ENCODE measurements around the gene PES1. TPM values are rescaled to one million over a fixed set of nuclear protein-coding genes. Genes with fewer than 3 reads are reported as not detected.
"Not testable (repeated sequence)": the region's sequence is repeated elsewhere in the genome, so short reads cannot be mapped to it uniquely, and the experiment has no call there.

The PES1 gene
- total RNA-seq, 1 experiment from 2014 or later, result 110 TPM

- not testable (repeated sequence) for H3K27ac ChIP-seq (ENCODE audit: low read length); H2AFZ ChIP-seq (ENCODE audit: low read length); H3K79me2 ChIP-seq (ENCODE audit: low read length); H3K4me2 ChIP-seq (ENCODE audit: low read depth, low read length, poor library complexity, severe bottlenecking); H3K36me3 ChIP-seq (ENCODE audit: insufficient read depth, low read length); H3K4me1 ChIP-seq (ENCODE audit: low read length); H3K9me2 ChIP-seq (replicated peaks; ENCODE audit: insufficient read depth, low read length); H3K4me3 ChIP-seq (ENCODE audit: low read length); H3K9ac ChIP-seq (ENCODE audit: low read length); H3K9me3 ChIP-seq (ENCODE audit: low read length); H4K20me1 ChIP-seq (ENCODE audit: insufficient read depth, low read depth, low read length); H3K27me3 ChIP-seq (ENCODE audit: low read length); DNase-seq
Observed at GRCh38 chr22:30551813-30552212, 39.9 kb downstream of the PES1 start.

GRCh38 chr22:30547188-30547587, 44.5 kb downstream of the PES1 start:
- Histone ChIP-seq H3K9ac (ENCODE audit: low read length) (no peak overlapping the region), H3K4me3 (ENCODE audit: low read length) (no peak overlapping the region), H3K4me2 (ENCODE audit: low read depth, low read length, poor library complexity, severe bottlenecking) (no peak overlapping the region), H3K9me3 (ENCODE audit: low read length) (no peaks in the 10 kb centered on the region), H3K36me3 (ENCODE audit: insufficient read depth, low read length) (no peaks in the 10 kb centered on the region), H3K79me2 (ENCODE audit: low read length) (no peaks in the 10 kb centered on the region), H4K20me1 (ENCODE audit: insufficient read depth, low read depth, low read length) (no peaks in the 10 kb centered on the region), H3K9me2 (replicated peaks; ENCODE audit: insufficient read depth, low read length) (no peaks in the 10 kb centered on the region), H3K4me1 (ENCODE audit: low read length) (no peaks in the 10 kb centered on the region), H2AFZ (ENCODE audit: low read length) (no peak overlapping the region), H3K27me3 (ENCODE audit: low read length) (no peaks in the 10 kb centered on the region), H3K27ac (ENCODE audit: low read length) (no peak overlapping the region)
- DNase-seq, result no peak

GRCh38 chr22:30546616-30547015, 45.1 kb downstream of the PES1 start, which contains the start of gene SEC14L6:
TSS of gene SEC14L6 (minus strand) at chr22:30546741. CDS start at chr22:30546682, 59 bp downstream.
- no peak within 1 kb of the TSS for H3K9ac ChIP-seq (ENCODE audit: low read length)
- no peak within 1 kb of the TSS for H2AFZ ChIP-seq (ENCODE audit: low read length)
- no peaks in the 10 kb centered on the region for H4K20me1 ChIP-seq (ENCODE audit: insufficient read depth, low read depth, low read length)
- no peaks in the 10 kb centered on the region for H3K27me3 ChIP-seq (ENCODE audit: low read length)
- no peaks in the 10 kb centered on the region for H3K36me3 ChIP-seq (ENCODE audit: insufficient read depth, low read length)
- H3K27ac ChIP-seq (ENCODE audit: low read length), result no peak within 1 kb of the TSS
- DNase-seq, result no peak
- H3K4me3 ChIP-seq (ENCODE audit: low read length), result no peak within 1 kb of the TSS
- no peaks in the 10 kb centered on the region for H3K9me2 ChIP-seq (replicated peaks; ENCODE audit: insufficient read depth, low read length)
- no peaks in the 10 kb centered on the region for H3K4me1 ChIP-seq (ENCODE audit: low read length)
- H3K79me2 ChIP-seq (ENCODE audit: low read length), result no peaks in the 10 kb centered on the region
- H3K4me2 ChIP-seq (ENCODE audit: low read depth, low read length, poor library complexity, severe bottlenecking), result no peak within 1 kb of the TSS
- no peaks in the 10 kb centered on the region for H3K9me3 ChIP-seq (ENCODE audit: low read length)

- H3K4me3 ChIP-seq (ENCODE audit: low read length), result no peak overlapping the region
- H3K4me1 ChIP-seq (ENCODE audit: low read length), result no peaks in the 10 kb centered on the region
- no peaks in the 10 kb centered on the region for H3K9me3 ChIP-seq (ENCODE audit: low read length)
- no peak overlapping the region for H3K9ac ChIP-seq (ENCODE audit: low read length)
- no peaks in the 10 kb centered on the region for H3K79me2 ChIP-seq (ENCODE audit: low read length)
- DNase-seq, result no peak
- H3K9me2 ChIP-seq (replicated peaks; ENCODE audit: insufficient read depth, low read length), result no peaks in the 10 kb centered on the region
- no peaks in the 10 kb centered on the region for H4K20me1 ChIP-seq (ENCODE audit: insufficient read depth, low read depth, low read length)
- no peaks in the 10 kb centered on the region for H3K36me3 ChIP-seq (ENCODE audit: insufficient read depth, low read length)
- H3K4me2 ChIP-seq (ENCODE audit: low read depth, low read length, poor library complexity, severe bottlenecking), result no peak overlapping the region
- no peaks in the 10 kb centered on the region for H3K27me3 ChIP-seq (ENCODE audit: low read length)
- no peak overlapping the region for H2AFZ ChIP-seq (ENCODE audit: low read length)
- no peak overlapping the region for H3K27ac ChIP-seq (ENCODE audit: low read length)
Observed at GRCh38 chr22:30542811-30543188, 48.9 kb downstream of the PES1 start.

- Histone ChIP-seq H3K4me1 (ENCODE audit: low read length) (no peaks in the 10 kb centered on the region), H3K9me2 (replicated peaks; ENCODE audit: insufficient read depth, low read length) (no peaks in the 10 kb centered on the region), H4K20me1 (ENCODE audit: insufficient read depth, low read depth, low read length) (no peaks in the 10 kb centered on the region), H3K4me3 (ENCODE audit: low read length) (no peak overlapping the region), H3K27ac (ENCODE audit: low read length) (no peak overlapping the region), H3K4me2 (ENCODE audit: low read depth, low read length, poor library complexity, severe bottlenecking) (no peak overlapping the region), H3K79me2 (ENCODE audit: low read length) (no peaks in the 10 kb centered on the region), H3K36me3 (ENCODE audit: insufficient read depth, low read length) (no peaks in the 10 kb centered on the region), H3K27me3 (ENCODE audit: low read length) (no peaks in the 10 kb centered on the region), H3K9ac (ENCODE audit: low read length) (no peak overlapping the region), H3K9me3 (ENCODE audit: low read length) (no peaks in the 10 kb centered on the region), H2AFZ (ENCODE audit: low read length) (no peak overlapping the region)
- no peak for DNase-seq
Observed at GRCh38 chr22:30541961-30542810, 49.5 kb downstream of the PES1 start.

- H3K36me3 ChIP-seq (ENCODE audit: insufficient read depth, low read length); H3K27ac ChIP-seq (ENCODE audit: low read length); H3K79me2 ChIP-seq (ENCODE audit: low read length); H3K9ac ChIP-seq (ENCODE audit: low read length); DNase-seq; H3K4me2 ChIP-seq (ENCODE audit: low read depth, low read length, poor library complexity, severe bottlenecking); H3K9me2 ChIP-seq (replicated peaks; ENCODE audit: insufficient read depth, low read length); H4K20me1 ChIP-seq (ENCODE audit: insufficient read depth, low read depth, low read length); H3K9me3 ChIP-seq (ENCODE audit: low read length); H3K27me3 ChIP-seq (ENCODE audit: low read length); H3K4me1 ChIP-seq (ENCODE audit: low read length); H2AFZ ChIP-seq (ENCODE audit: low read length); H3K4me3 ChIP-seq (ENCODE audit: low read length): not testable (repeated sequence)
Observed at GRCh38 chr22:30541511-30541910, 50.2 kb downstream of the PES1 start.

- no peaks in the 10 kb centered on the region for H4K20me1 ChIP-seq (ENCODE audit: insufficient read depth, low read depth, low read length)
- no peaks in the 10 kb centered on the region for H3K4me1 ChIP-seq (ENCODE audit: low read length)
- H3K27me3 ChIP-seq (ENCODE audit: low read length), result no peaks in the 10 kb centered on the region
- H3K4me2 ChIP-seq (ENCODE audit: low read depth, low read length, poor library complexity, severe bottlenecking), result no peak overlapping the region
- no peaks in the 10 kb centered on the region for H3K36me3 ChIP-seq (ENCODE audit: insufficient read depth, low read length)
- no peaks in the 10 kb centered on the region for H3K79me2 ChIP-seq (ENCODE audit: low read length)
- H3K27ac ChIP-seq (ENCODE audit: low read length), result no peak overlapping the region
- DNase-seq, result no peak
- H2AFZ ChIP-seq (ENCODE audit: low read length), result no peak overlapping the region
- no peak overlapping the region for H3K9ac ChIP-seq (ENCODE audit: low read length)
- H3K4me3 ChIP-seq (ENCODE audit: low read length), result no peak overlapping the region
- no peaks in the 10 kb centered on the region for H3K9me3 ChIP-seq (ENCODE audit: low read length)
- H3K9me2 ChIP-seq (replicated peaks; ENCODE audit: insufficient read depth, low read length), result no peaks in the 10 kb centered on the region
Observed at GRCh38 chr22:30539368-30539767, 52.3 kb downstream of the PES1 start.

GRCh38 chr22:30538280-30538679, 53.4 kb downstream of the PES1 start:
- Histone ChIP-seq H3K9me3 (ENCODE audit: low read length) (no peaks in the 10 kb centered on the region), H3K27me3 (ENCODE audit: low read length) (no peaks in the 10 kb centered on the region), H3K36me3 (ENCODE audit: insufficient read depth, low read length) (no peaks in the 10 kb centered on the region), H3K9me2 (replicated peaks; ENCODE audit: insufficient read depth, low read length) (no peaks in the 10 kb centered on the region), H4K20me1 (ENCODE audit: insufficient read depth, low read depth, low read length) (no peaks in the 10 kb centered on the region), H3K4me3 (ENCODE audit: low read length) (no peak overlapping the region), H2AFZ (ENCODE audit: low read length) (no peak overlapping the region), H3K4me1 (ENCODE audit: low read length) (no peaks in the 10 kb centered on the region), H3K27ac (ENCODE audit: low read length) (no peak overlapping the region), H3K79me2 (ENCODE audit: low read length) (no peaks in the 10 kb centered on the region), H3K9ac (ENCODE audit: low read length) (no peak overlapping the region), H3K4me2 (ENCODE audit: low read depth, low read length, poor library complexity, severe bottlenecking) (no peak overlapping the region)
- no peak for DNase-seq
